ENCODE results near the gene ING3.

DNA sequence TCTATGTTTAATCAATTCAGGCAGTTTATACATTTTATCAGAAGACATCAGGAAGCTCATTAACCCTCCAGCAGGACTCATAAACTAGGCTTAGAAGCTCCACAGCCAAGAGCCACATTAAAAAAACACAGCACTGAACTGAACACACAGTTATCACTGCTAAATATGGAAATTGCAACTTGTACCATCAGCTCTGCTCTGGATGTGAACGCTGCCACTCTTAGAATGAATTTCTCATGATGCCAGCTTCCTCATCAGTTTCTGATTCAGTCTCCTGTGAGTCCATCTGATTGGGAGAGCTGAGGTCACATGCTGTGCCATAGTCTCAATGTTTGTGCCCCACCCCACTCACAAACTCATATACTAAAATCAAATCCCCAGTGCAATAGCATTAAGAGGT lies 17.1 kb upstream of the ING3 start:
- no peak for TF ChIP-seq SPI1 (IDR thresholded peaks at IDR 0.05; ENCODE audit: borderline replicate concordance, low read depth)
- TF ChIP-seq, protein P1, sequence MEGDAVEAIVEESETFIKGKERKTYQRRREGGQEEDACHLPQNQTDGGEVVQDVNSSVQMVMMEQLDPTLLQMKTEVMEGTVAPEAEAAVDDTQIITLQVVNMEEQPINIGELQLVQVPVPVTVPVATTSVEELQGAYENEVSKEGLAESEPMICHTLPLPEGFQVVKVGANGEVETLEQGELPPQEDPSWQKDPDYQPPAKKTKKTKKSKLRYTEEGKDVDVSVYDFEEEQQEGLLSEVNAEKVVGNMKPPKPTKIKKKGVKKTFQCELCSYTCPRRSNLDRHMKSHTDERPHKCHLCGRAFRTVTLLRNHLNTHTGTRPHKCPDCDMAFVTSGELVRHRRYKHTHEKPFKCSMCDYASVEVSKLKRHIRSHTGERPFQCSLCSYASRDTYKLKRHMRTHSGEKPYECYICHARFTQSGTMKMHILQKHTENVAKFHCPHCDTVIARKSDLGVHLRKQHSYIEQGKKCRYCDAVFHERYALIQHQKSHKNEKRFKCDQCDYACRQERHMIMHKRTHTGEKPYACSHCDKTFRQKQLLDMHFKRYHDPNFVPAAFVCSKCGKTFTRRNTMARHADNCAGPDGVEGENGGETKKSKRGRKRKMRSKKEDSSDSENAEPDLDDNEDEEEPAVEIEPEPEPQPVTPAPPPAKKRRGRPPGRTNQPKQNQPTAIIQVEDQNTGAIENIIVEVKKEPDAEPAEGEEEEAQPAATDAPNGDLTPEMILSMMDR (IDR thresholded peaks at IDR 0.05; ENCODE audit: insufficient read depth, low read length), result no peak
- TF ChIP-seq POLR2AphosphoS5 (IDR thresholded peaks at IDR 0.05; ENCODE audit: low read depth), result no peak
